BLaER1 treated with 17β-estradiol and CSF1 and Interleukin-3, amounts not matched to agents 10 nM and 100 nM (cell line): ENCODE results near the gene SETD1B.
A peak's percentile ranks its signal among the peaks of the same experiment; 100 is the strongest.

Source experiments
- H3K27ac ChIP-seq, 11 experiments: shearing (Covaris generic); formaldehyde crosslinking; 2 replicates each; pipeline ENCODE4 v1.8.1; 2022
- H3K27me3 ChIP-seq, 11 experiments: shearing (Covaris generic); formaldehyde crosslinking; 2 replicates each; pipeline ENCODE4 v1.8.1; 2022
- H3K36me3 ChIP-seq, 11 experiments: shearing (Covaris generic); formaldehyde crosslinking; 2 replicates each; pipeline ENCODE4 v1.8.1; 2022
- H3K4me1 ChIP-seq, 10 experiments: shearing (Covaris generic); formaldehyde crosslinking; 2 replicates each; pipeline ENCODE4 v1.8.1; 2022
- H3K4me2 ChIP-seq, 11 experiments: shearing (Covaris generic); formaldehyde crosslinking; 2 replicates each; pipeline ENCODE4 v1.8.1; 2022
- H3K4me3 ChIP-seq, 10 experiments: shearing (Covaris generic); formaldehyde crosslinking; 2 replicates each; pipeline ENCODE4 v1.8.1; 2022
- H3K9ac ChIP-seq, 11 experiments: shearing (Covaris generic); formaldehyde crosslinking; 2 replicates each; pipeline ENCODE4 v1.8.1; 2022
- H3K9me3 ChIP-seq, 11 experiments: shearing (Covaris generic); formaldehyde crosslinking; replicated peaks in 1 of 11; 2 replicates each; pipeline ENCODE4 v1.8.1; 2022
- H4K20me1 ChIP-seq, 11 experiments: shearing (Covaris generic); formaldehyde crosslinking; 2 replicates each; pipeline ENCODE4 v1.8.1; 2022
- Cebpa-rat ChIP-seq, 11 experiments: shearing (Covaris generic); IDR thresholded peaks; 2 replicates each; pipeline ENCODE4 v1.8.1; 2022

Gene SETD1B

GRCh38 chr12:121799842-121800693 is 3.7 kb upstream of the SETD1B start:
- Histone ChIP-seq H3K27ac (peak overlapping the region; percentile 99 to 100 (median 100)), H3K4me2 (peak overlapping the region; percentile 97 to 100 (median 99)), H3K27me3 (no peaks in the 10 kb centered on the region), H3K9me3 (no peaks in the 10 kb centered on the region), H3K4me1 (peaks cover 40 to 44% (median 43%) of the 10 kb centered on the region in 10 experiments), H4K20me1 (peaks cover 34 to 46% (median 43%) of the 10 kb centered on the region in 11 experiments), H3K36me3 (peaks cover 12 to 42% (median 35%) of the 10 kb centered on the region in 11 experiments; a peak in 18 of 22 replicates), H3K4me3 (peak overlapping the region; percentile 84 to 94 (median 88)), H3K9ac (peak overlapping the region; percentile 98 to 100 (median 100))
- TF ChIP-seq Cebpa-rat (IDR thresholded peaks at IDR 0.05), result no peak

- peak overlapping the region; percentile 84 to 94 (median 88) for H3K4me3 ChIP-seq
- no peaks in the 10 kb centered on the region for H3K9me3 ChIP-seq
- peak overlapping the region; percentile 99 to 100 (median 100) for H3K27ac ChIP-seq
- H3K4me1 ChIP-seq, result peaks cover 33 to 38% (median 37%) of the 10 kb centered on the region in 10 experiments
- H4K20me1 ChIP-seq, result peaks cover 30 to 42% (median 38%) of the 10 kb centered on the region in 11 experiments
- H3K36me3 ChIP-seq, result peaks cover 6 to 37% (median 32%) of the 10 kb centered on the region in 11 experiments; a peak in 18 of 22 replicates
- H3K4me2 ChIP-seq, result peak overlapping the region; percentile 97 to 100 (median 99)
- no peaks in the 10 kb centered on the region for H3K27me3 ChIP-seq
- H3K9ac ChIP-seq, result peak overlapping the region; percentile 98 to 100 (median 100)
- no peak for TF ChIP-seq Cebpa-rat (IDR thresholded peaks at IDR 0.05)
These were observed 2.9 kb upstream of the SETD1B start for GRCh38 chr12:121800694-121801594.

GRCh38 chr12:121801595-121802484 is 2.0 kb upstream of the SETD1B start:
- Histone ChIP-seq H3K36me3 (peaks cover 0 to 37% (median 26%) of the 10 kb centered on the region in 11 experiments; a peak in 17 of 22 replicates), H3K27ac (peak overlapping the region; percentile 99 to 100 (median 100)), H3K4me2 (peak overlapping the region; percentile 97 to 100 (median 99)), H3K9me3 (no peaks in the 10 kb centered on the region), H4K20me1 (peaks cover 33 to 42% (median 38%) of the 10 kb centered on the region in 11 experiments), H3K27me3 (no peaks in the 10 kb centered on the region), H3K4me1 (peaks cover 27 to 38% (median 36%) of the 10 kb centered on the region in 10 experiments), H3K4me3 (peak overlapping the region; percentile 84 to 94 (median 88)), H3K9ac (peak overlapping the region; percentile 98 to 100 (median 100))
- no peak for TF ChIP-seq Cebpa-rat (IDR thresholded peaks at IDR 0.05)

GRCh38 chr12:121802485-121802842 is 1.3 kb upstream of the SETD1B start:
- Histone ChIP-seq H3K9me3 (no peaks in the 10 kb centered on the region), H3K27me3 (no peaks in the 10 kb centered on the region), H3K4me2 (peak overlapping the region; percentile 97 to 100 (median 99)), H3K4me3 (peak overlapping the region; percentile 84 to 94 (median 88)), H3K36me3 (peaks cover 2 to 37% (median 26%) of the 10 kb centered on the region in 11 experiments; a peak in 16 of 22 replicates), H4K20me1 (peaks cover 32 to 42% (median 38%) of the 10 kb centered on the region in 11 experiments), H3K27ac (peak overlapping the region; percentile 99 to 100 (median 100)), H3K4me1 (peaks cover 27 to 38% (median 36%) of the 10 kb centered on the region in 10 experiments), H3K9ac (peak overlapping the region; percentile 98 to 100 (median 100))
- TF ChIP-seq Cebpa-rat (IDR thresholded peaks at IDR 0.05), result no peak

- Histone ChIP-seq H3K36me3 (peaks cover 7 to 37% (median 25%) of the 10 kb centered on the region in 11 experiments), H3K4me2 (peak overlapping the region; percentile 97 to 100 (median 99)), H3K27me3 (no peaks in the 10 kb centered on the region), H3K9ac (peak overlapping the region; percentile 98 to 100 (median 100)), H3K4me3 (peak overlapping the region; percentile 84 to 94 (median 88)), H3K27ac (peak overlapping the region; percentile 99 to 100 (median 100)), H4K20me1 (peaks cover 32 to 42% (median 38%) of the 10 kb centered on the region in 11 experiments), H3K4me1 (peaks cover 27 to 38% (median 36%) of the 10 kb centered on the region in 10 experiments), H3K9me3 (no peaks in the 10 kb centered on the region)
- no peak for TF ChIP-seq Cebpa-rat (IDR thresholded peaks at IDR 0.05)
These were observed 738 bp upstream of the SETD1B start for GRCh38 chr12:121802843-121803698.

- peaks cover 22 to 39% (median 28%) of the 10 kb centered on the region in 11 experiments for H3K36me3 ChIP-seq
- peaks cover 19 to 32% (median 29%) of the 10 kb centered on the region in 10 experiments for H3K4me1 ChIP-seq
- peak overlapping the region; percentile 84 to 94 (median 88) for H3K4me3 ChIP-seq
- no peaks in the 10 kb centered on the region for H3K9me3 ChIP-seq
- peak overlapping the region; percentile 97 to 100 (median 99) for H3K4me2 ChIP-seq
- H3K27ac ChIP-seq, result peak overlapping the region; percentile 99 to 100 (median 100)
- TF ChIP-seq Cebpa-rat (IDR thresholded peaks at IDR 0.05), result no peak
- H3K9ac ChIP-seq, result peak overlapping the region; percentile 98 to 100 (median 100)
- H3K27me3 ChIP-seq, result no peaks in the 10 kb centered on the region
- H4K20me1 ChIP-seq, result peaks cover 30 to 44% (median 40%) of the 10 kb centered on the region in 11 experiments
These were observed 755 bp downstream of the SETD1B start for GRCh38 chr12:121804417-121805111.
